ENCODE measurements around the gene MT1E. TPM values are rescaled to one million over a fixed set of nuclear protein-coding genes. Genes with fewer than 3 reads are reported as not detected.

MT1E gene
- total and polyA plus RNA-seq, 2 of the 8 experiments (the other 6 are each of a cell fraction or from before 2014, with no cell fraction given) = 7.9 to 117 TPM

GRCh38 chr16:56614549-56614991, 11.0 kb upstream of the MT1E start:
- H3K27me3 ChIP-seq (replicated peaks in 1 of 4; ENCODE audit: control insufficient read depth in 3 of 4, extremely low read depth in 1 of 4, insufficient read depth in 3 of 4, low read length in 3 of 4) = peaks cover 46 to 81% (median 72%) of the 10 kb centered on the region in 4 experiments
- no peak for TF ChIP-seq TEAD4 (IDR thresholded peaks at IDR 0.05; ENCODE audit: low read depth, low read length)
- TF ChIP-seq SRF (IDR thresholded peaks at IDR 0.05; ENCODE audit: low read depth, low read length) = no peak
- TF ChIP-seq SAP30 (IDR thresholded peaks at IDR 0.05; ENCODE audit: insufficient read depth, insufficient replicate concordance, low read length) = no peak
- TF ChIP-seq GTF2F1 (IDR thresholded peaks at IDR 0.05; ENCODE audit: borderline replicate concordance, low read depth, low read length) = no peak
- TF ChIP-seq ATF3 (IDR thresholded peaks at IDR 0.05; ENCODE audit: insufficient read depth, low read depth, low read length) = no peak
- TF ChIP-seq HDAC2 (IDR thresholded peaks at IDR 0.05; ENCODE audit: borderline replicate concordance in 1 of 2, low read depth in 2 of 2, low read length in 2 of 2) = no peak
- TF ChIP-seq TAF1 (IDR thresholded peaks at IDR 0.05; ENCODE audit: low read depth, low read length) = no peak
- no peak for TF ChIP-seq BACH1 (IDR thresholded peaks at IDR 0.05; ENCODE audit: low read length)
- no peak for TF ChIP-seq SP2 (IDR thresholded peaks at IDR 0.05; ENCODE audit: low read length)
- no peak for TF ChIP-seq SIRT6 (IDR thresholded peaks at IDR 0.05; ENCODE audit: low read length)
- no peak for TF ChIP-seq JUND (IDR thresholded peaks at IDR 0.05; ENCODE audit: low read length)
- TF ChIP-seq RFX5 (IDR thresholded peaks at IDR 0.05; ENCODE audit: borderline replicate concordance, low read depth, low read length) = no peak
- no peak for TF ChIP-seq HDAC6 (IDR thresholded peaks at IDR 0.05; ENCODE audit: low read depth, low read length)
- no peak for TF ChIP-seq KDM5A (IDR thresholded peaks at IDR 0.05; ENCODE audit: low read length)
- no peak for TF ChIP-seq KDM4A (IDR thresholded peaks at IDR 0.05; ENCODE audit: low read depth, low read length, severe bottlenecking)

More at GRCh38 chr16:56614549-56614991, 11.0 kb upstream of the MT1E start:
- H3K4me3 ChIP-seq (ENCODE audit: extremely low read depth in 1 of 4, insufficient read depth in 2 of 4, low read depth in 3 of 4, low read length in 4 of 4) = no peak overlapping the region
- no peak overlapping the region for H2BK120ac ChIP-seq (replicated peaks; ENCODE audit: low read depth, low read length)
- H3K9ac ChIP-seq (replicated peaks in 1 of 4; ENCODE audit: extremely low read depth in 1 of 4, low read depth in 3 of 4, low read length in 3 of 4) = no peak overlapping the region
- FAIRE-seq (no peak), DNase-seq (ENCODE audit: low read depth in 1 of 2, low spot score in 2 of 2) (no peak)
- no peak overlapping the region for H2BK5ac ChIP-seq (ENCODE audit: low read depth, low read length)
- no peaks in the 10 kb centered on the region for H3K79me1 ChIP-seq (ENCODE audit: low read depth, low read length)
- no peak overlapping the region for H2BK12ac ChIP-seq (ENCODE audit: low read depth, low read length)
- no peak overlapping the region for H4K8ac ChIP-seq (ENCODE audit: extremely low read depth, insufficient read depth, low read length)
- no peak overlapping the region for H2AK5ac ChIP-seq (ENCODE audit: low read depth, low read length)
- peaks cover 5% of the 10 kb centered on the region; the same call in 1 of the 2 replicates for H3K23me2 ChIP-seq (ENCODE audit: low read depth, low read length)
- no peak overlapping the region for H3K18ac ChIP-seq (ENCODE audit: extremely low read depth, low read length)
- H3K4me2 ChIP-seq (ENCODE audit: insufficient read depth in 1 of 2, low read depth in 2 of 2, low read length in 2 of 2) = no peak overlapping the region
- H4K5ac ChIP-seq (ENCODE audit: insufficient read length, low read depth, low read length) = no peak overlapping the region
- no peak overlapping the region for H3K14ac ChIP-seq (ENCODE audit: insufficient read length)
- H2BK15ac ChIP-seq (ENCODE audit: low read length) = no peak overlapping the region
- H3K4ac ChIP-seq (replicated peaks; ENCODE audit: insufficient read length, low read depth, low read length) = no peak overlapping the region
- no peaks in the 10 kb centered on the region for H3K9me3 ChIP-seq (ENCODE audit: insufficient read depth in 2 of 2, low read depth in 1 of 2, low read length in 1 of 2)
- H2BK20ac ChIP-seq (ENCODE audit: low read length) = no peak overlapping the region
- ChIA-PET POLR2A (ENCODE audit: partially characterized antibody) (interaction anchor here (2.2 to 3.9 kb wide), 2 partner anchors 12 to 53 kb away, joined by 5 to 31 read pairs; partner anchors contain the start of genes MT1E and MT1G), CTCF (ENCODE audit: partially characterized antibody) (interaction anchor here (0.6 to 1.5 kb wide), 2 partner anchors 86 to 166 kb away, joined by 3 read pairs; no protein-coding TSS in a partner anchor)
- no peak overlapping the region for H3K23ac ChIP-seq (ENCODE audit: insufficient read length)
- H3K36me3 ChIP-seq (ENCODE audit: control insufficient read depth in 2 of 4, insufficient read depth in 4 of 4, low read length in 3 of 4) = no peaks in the 10 kb centered on the region
- no peak overlapping the region for H2AFZ ChIP-seq (ENCODE audit: low read length)
- H3K4me1 ChIP-seq (replicated peaks in 1 of 4; ENCODE audit: control insufficient read depth in 3 of 4, insufficient read depth in 4 of 4, low read length in 3 of 4) = peaks cover 5 to 23% (median 13%) of the 10 kb centered on the region in 4 experiments
- peaks cover 2 to 4% of the 10 kb centered on the region in 2 experiments for H4K20me1 ChIP-seq (replicated peaks in 1 of 2; ENCODE audit: control insufficient read depth in 1 of 2, insufficient read depth in 2 of 2, low read length in 2 of 2)
- H3K79me2 ChIP-seq (ENCODE audit: control insufficient read depth in 1 of 2, insufficient read depth in 2 of 2, low read length in 2 of 2) = no peaks in the 10 kb centered on the region
- H3K27ac ChIP-seq (ENCODE audit: low read depth, low read length) = no peak overlapping the region
- H3K56ac ChIP-seq (replicated peaks; ENCODE audit: insufficient read length, low read depth, low read length) = no peak overlapping the region
- H4K91ac ChIP-seq (replicated peaks; ENCODE audit: insufficient read length, low read length) = no peak overlapping the region
